H1 (cell line): ENCODE data around the gene CUX1. TPM values are rescaled to one million over a fixed set of nuclear protein-coding genes. Genes with fewer than 3 reads are reported as not detected.

Experiments
- CTCF ChIA-PET: fragments of 300-600 bp; sonication (Branson Sonifier 250); formaldehyde crosslinking; loops from one replicate; lab custom pipeline; 2021; ENCODE audit not compliant: partially characterized antibody; lab: Charles Lee
- POLR2A ChIA-PET: fragments of 300-600 bp; sonication (Branson Sonifier 250); formaldehyde crosslinking; loops from one replicate; lab custom pipeline; 2021; ENCODE audit warnings: inconsistent platforms; ENCODE audit not compliant: partially characterized antibody; lab: Charles Lee
- DNase-seq, 2 experiments: peaks; one replicate each; pipeline versions ENCODE4 v3.0.0 to v3.0.0-alpha.2; 2010 to 2022; ENCODE audit warnings: low spot score in 2 of 2, low read depth in 1 of 2, mixed read lengths in 1 of 2
- FAIRE-seq: peaks from 2 replicates; lab custom pipeline; 2011; peaks lifted over from hg19 to GRCh38; lab: Jason Lieb, UNC
- H2AFZ ChIP-seq: 2 replicates; pipeline ENCODE4 v1.8.1; 2012; ENCODE audit warnings: low read length, inconsistent platforms
- H2AK5ac ChIP-seq: 2 replicates; pipeline ENCODE4 v1.6.1; 2013; ENCODE audit warnings: low read depth, low read length
- H2BK120ac ChIP-seq: replicated peaks from 2 replicates; pipeline ENCODE3; 2013; ENCODE audit warnings: low read depth, low read length, inconsistent platforms
- H2BK12ac ChIP-seq: 2 replicates; pipeline ENCODE4 v1.6.1; 2013; ENCODE audit warnings: low read depth, low read length
- H2BK15ac ChIP-seq: 2 replicates; pipeline ENCODE4 v1.6.1; 2013; ENCODE audit warnings: low read length
- H2BK20ac ChIP-seq: 2 replicates; pipeline ENCODE4 v1.6.1; 2013; ENCODE audit warnings: low read length
- H2BK5ac ChIP-seq: 2 replicates; pipeline ENCODE4 v1.6.1; 2013; ENCODE audit warnings: low read depth, low read length
- H3K14ac ChIP-seq: 2 replicates; pipeline ENCODE4 v1.6.1; 2013; ENCODE audit warnings: inconsistent platforms; ENCODE audit not compliant: insufficient read length
- H3K18ac ChIP-seq: 2 replicates; pipeline ENCODE4 v1.6.1; 2013; ENCODE audit warnings: low read length; ENCODE audit errors: extremely low read depth
- H3K23ac ChIP-seq: 2 replicates; pipeline ENCODE4 v1.6.1; 2013; ENCODE audit warnings: inconsistent platforms; ENCODE audit not compliant: insufficient read length
- H3K23me2 ChIP-seq: 2 replicates; pipeline ENCODE4 v1.6.1; 2013; ENCODE audit warnings: low read depth, low read length
- H3K27ac ChIP-seq: 2 replicates; pipeline ENCODE4 v1.6.1; 2011; ENCODE audit warnings: low read depth, low read length, inconsistent platforms
- H3K27me3 ChIP-seq, 4 experiments: replicated peaks in 1 of 4; 1 replicate in 1 of 4; 2 replicates in 3 of 4; pipeline versions ENCODE4 v1.6.1 to v1.8.1; 2011 to 2013; ENCODE audit warnings: low read length in 3 of 4, mild to moderate bottlenecking in 3 of 4, inconsistent platforms in 2 of 4, mixed read lengths in 2 of 4, moderate library complexity in 1 of 4; ENCODE audit not compliant: control insufficient read depth in 3 of 4, insufficient read depth in 3 of 4; ENCODE audit errors: extremely low read depth in 1 of 4
- H3K36me3 ChIP-seq, 4 experiments: 2 replicates each; pipeline versions ENCODE4 v1.6.1 to v1.8.1; 2011 to 2013; ENCODE audit warnings: mild to moderate bottlenecking in 4 of 4, low read length in 3 of 4, moderate library complexity in 2 of 4, control low read depth in 1 of 4, inconsistent platforms in 1 of 4; ENCODE audit not compliant: insufficient read depth in 4 of 4, control insufficient read depth in 2 of 4
- H3K4ac ChIP-seq: replicated peaks from 2 replicates; pipeline ENCODE3; 2013; ENCODE audit warnings: low read length, low read depth, mixed read lengths, inconsistent platforms; ENCODE audit not compliant: insufficient read length
- H3K4me1 ChIP-seq, 4 experiments: replicated peaks in 1 of 4; 1 replicate in 1 of 4; 2 replicates in 3 of 4; pipeline versions ENCODE4 v1.6.1 to v1.8.1; 2011 to 2013; ENCODE audit warnings: low read length in 3 of 4, inconsistent platforms in 2 of 4, mixed read lengths in 1 of 4; ENCODE audit not compliant: insufficient read depth in 4 of 4, control insufficient read depth in 3 of 4
- H3K4me2 ChIP-seq, 2 experiments: 2 replicates each; pipeline versions ENCODE4 v1.6.1 to v1.8.1; 2011 to 2013; ENCODE audit warnings: low read depth in 2 of 2, low read length in 2 of 2, control low read depth in 1 of 2, inconsistent platforms in 1 of 2, mild to moderate bottlenecking in 1 of 2; ENCODE audit not compliant: insufficient read depth in 1 of 2
- H3K4me3 ChIP-seq, 4 experiments: fragments of 200-600, 300-600 bp in 1 of 4; sonication (generic), shearing (Covaris generic), sonication (Bioruptor Twin) in 1 of 4; 2 replicates each; pipeline versions ENCODE4 v1.5.1 to v1.8.1; 2011 to 2016; ENCODE audit warnings: low read length in 4 of 4, low read depth in 3 of 4, control low read depth in 2 of 4, inconsistent platforms in 2 of 4, mild to moderate bottlenecking in 2 of 4, mixed read lengths in 1 of 4, moderate library complexity in 1 of 4; ENCODE audit not compliant: insufficient read depth in 2 of 4; ENCODE audit errors: extremely low read depth in 1 of 4
- H3K56ac ChIP-seq: replicated peaks from 2 replicates; pipeline ENCODE3; 2013; ENCODE audit warnings: low read depth, mild to moderate bottlenecking, mixed read lengths, low read length, inconsistent platforms; ENCODE audit not compliant: insufficient read length
- H3K79me1 ChIP-seq: 2 replicates; pipeline ENCODE4 v1.6.1; 2013; ENCODE audit warnings: low read depth, low read length, control low read depth
- H3K79me2 ChIP-seq, 2 experiments: 2 replicates each; pipeline versions ENCODE4 v1.6.1 to v1.8.1; 2012 to 2013; ENCODE audit warnings: low read length in 2 of 2, mild to moderate bottlenecking in 2 of 2, inconsistent platforms in 1 of 2; ENCODE audit not compliant: insufficient read depth in 2 of 2, control insufficient read depth in 1 of 2
- H3K9ac ChIP-seq, 4 experiments: replicated peaks in 1 of 4; 1 replicate in 1 of 4; 2 replicates in 3 of 4; pipeline versions ENCODE4 v1.6.1 to v1.8.1; 2011 to 2013; ENCODE audit warnings: low read depth in 3 of 4, low read length in 3 of 4, control low read depth in 2 of 4, mild to moderate bottlenecking in 2 of 4, moderate library complexity in 2 of 4, inconsistent platforms in 1 of 4; ENCODE audit errors: extremely low read depth in 1 of 4
- H3K9me3 ChIP-seq, 2 experiments: 2 replicates each; pipeline versions ENCODE4 v1.6.1 to v1.8.1; 2012 to 2013; ENCODE audit warnings: mild to moderate bottlenecking in 2 of 2, moderate library complexity in 2 of 2, control low read depth in 1 of 2, inconsistent platforms in 1 of 2, low read depth in 1 of 2, low read length in 1 of 2, mixed read lengths in 1 of 2; ENCODE audit not compliant: insufficient read depth in 2 of 2
- H4K20me1 ChIP-seq, 2 experiments: replicated peaks in 1 of 2; 2 replicates each; pipeline versions ENCODE3 to v1.8.1; 2011 to 2013; ENCODE audit warnings: inconsistent platforms in 2 of 2, low read length in 2 of 2, mild to moderate bottlenecking in 1 of 2; ENCODE audit not compliant: insufficient read depth in 2 of 2, control insufficient read depth in 1 of 2
- H4K5ac ChIP-seq: 2 replicates; pipeline ENCODE4 v1.6.1; 2013; ENCODE audit warnings: low read length, low read depth, mixed read lengths, inconsistent platforms; ENCODE audit not compliant: insufficient read length
- H4K8ac ChIP-seq: 2 replicates; pipeline ENCODE4 v1.8.0; 2013; ENCODE audit warnings: mild to moderate bottlenecking, moderate library complexity, low read length, inconsistent platforms; ENCODE audit not compliant: insufficient read depth; ENCODE audit errors: extremely low read depth
- H4K91ac ChIP-seq: replicated peaks from 2 replicates; pipeline ENCODE3; 2013; ENCODE audit warnings: low read length, mixed read lengths, inconsistent platforms; ENCODE audit not compliant: insufficient read length
- CREB1 ChIP-seq: IDR thresholded peaks from 2 replicates; pipeline ENCODE4 v1.6.1; 2012; ENCODE audit warnings: inconsistent platforms
- MAFK ChIP-seq: IDR thresholded peaks from 2 replicates; pipeline ENCODE4 v1.6.1; 2012; ENCODE audit warnings: low read depth, mild to moderate bottlenecking, improper control_type of control experiment, low read length
- POLR2A ChIP-seq, 2 experiments: IDR thresholded peaks; 1 replicate in 1 of 2; 2 replicates in 1 of 2; pipeline ENCODE4 v1.6.1; 2011; ENCODE audit warnings: low read depth in 2 of 2, low read length in 2 of 2, mild to moderate bottlenecking in 2 of 2; ENCODE audit errors: control extremely low read depth in 1 of 2
- SP2 ChIP-seq: IDR thresholded peaks from 2 replicates; pipeline ENCODE4 v1.6.1; 2012; ENCODE audit warnings: mild to moderate bottlenecking, low read length, inconsistent platforms
- WGBS, 2 experiments: shearing (Covaris generic) in 1 of 2; methylation state at CpG; one replicate each; pipeline versions ENCODE4 v1.1.6 to v1.1.7; 2013 to 2015; ENCODE audit warnings: low lambda C conversion rate in 2 of 2, mixed read lengths in 2 of 2, inconsistent platforms in 1 of 2, low coverage in 1 of 2, missing lambda C conversion rate in 1 of 2; ENCODE audit not compliant: insufficient replicate concordance in 2 of 2, insufficient coverage in 1 of 2, insufficient read length in 1 of 2; ENCODE audit errors: extremely low coverage in 1 of 2, missing lambda C conversion rate in 1 of 2; 5-methylcytosine and 5-hydroxymethylcytosine counted together
- polyA plus RNA-seq, 7 experiments: library from polyadenylated mRNA; depleted of rRNA in 3 of 7; stranded (reverse) in 5 of 7; unstranded in 2 of 7; fragments of >200 nt in 5 of 7; fragments of 200-250 nt in 2 of 7; gene quantifications; 1 replicate in 5 of 7; 2 replicates in 1 of 7; 4 replicates in 1 of 7; pipeline versions ENCODE4 v1.2.1 to v1.2.3, GENCODE V29; 2011 to 2013; ENCODE audit warnings: missing spikeins in 2 of 7, mixed read lengths in 2 of 7
- total RNA-seq: library from RNA; stranded (reverse); fragmentation: NEBNext Ultra II Directional; extraction: Animal tissue kit (Norgen Biotek cat#: 25700); gene quantifications from 2 replicates; pipeline ENCODE4 v1.2.1, GENCODE V29; 2021

Gene CUX1
- total and polyA plus RNA-seq, 2 of the 8 experiments (the other 6 are each of a cell fraction or from before 2014, with no cell fraction given), result 21.6 to 65.9 TPM

DNA sequence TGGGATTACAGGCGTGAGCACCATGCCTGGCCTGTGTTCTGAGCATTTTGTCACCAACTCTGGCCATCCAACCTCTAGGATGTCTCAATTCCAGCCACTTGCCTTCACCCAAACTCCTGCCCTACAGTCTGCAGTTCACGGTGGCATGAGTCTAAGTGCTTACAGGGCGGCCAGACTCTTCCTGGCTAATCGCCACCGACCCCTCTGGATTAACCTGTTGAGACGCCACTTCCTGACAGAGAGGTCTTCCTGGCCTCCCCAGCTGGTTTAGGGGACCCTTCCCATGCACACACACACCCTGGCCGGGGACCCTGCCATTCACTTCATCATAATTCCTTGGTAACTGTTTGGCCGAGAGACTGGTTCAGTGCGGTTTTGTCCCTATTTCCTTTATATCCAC, 257.7 kb downstream of the CUX1 start:
- no peak overlapping the region for H3K56ac ChIP-seq
- POLR2A ChIA-PET, result no interaction called here
- no peak for FAIRE-seq
- no peaks in the 10 kb centered on the region for H4K20me1 ChIP-seq
- H3K4me1 ChIP-seq, result peaks cover 4 to 14% (median 6%) of the 10 kb centered on the region in 4 experiments; a peak in 5 of 7 replicates
- no peak overlapping the region for H2BK120ac ChIP-seq
- H3K9me3 ChIP-seq, result peaks cover 5 to 7% of the 10 kb centered on the region in 2 experiments; a peak in 2 of 4 replicates
- H3K14ac ChIP-seq, result no peak overlapping the region
- H3K4ac ChIP-seq, result no peak overlapping the region
- no peak overlapping the region; the same call in 1 of the 2 replicates for H3K27ac ChIP-seq
- H2AK5ac ChIP-seq, result no peak overlapping the region
- CTCF ChIA-PET, result interaction anchor here (0.7 to 1.1 kb wide), 2 partner anchors 11 to 327 kb away, joined by 3 to 4 read pairs; no protein-coding TSS in a partner anchor
- 90% methylated on average over 9 of the region's 9 CpGs; no CpG with 5 or more reads in 1 of the 2 experiments for WGBS, 2 experiments
- TF ChIP-seq MAFK (no peak), SP2 (no peak), POLR2A (IDR thresholded peaks at IDR 0.05; ENCODE audit: control extremely low read depth in 1 of 2, low read depth in 2 of 2, low read length in 2 of 2) (no peak), CREB1 (no peak)
- no peak overlapping the region for H2BK15ac ChIP-seq
- no peak overlapping the region for H3K4me3 ChIP-seq
- peaks cover 2 to 10% (median 5%) of the 10 kb centered on the region in 4 experiments; a peak in 4 of 8 replicates for H3K36me3 ChIP-seq
- no peak overlapping the region for H3K9ac ChIP-seq
- no peak overlapping the region for H3K18ac ChIP-seq
- H3K79me2 ChIP-seq, result no peaks in the 10 kb centered on the region
- H4K91ac ChIP-seq, result no peak overlapping the region
- no peaks in the 10 kb centered on the region for H3K27me3 ChIP-seq
- H3K23ac ChIP-seq, result no peak overlapping the region
- H2BK5ac ChIP-seq, result no peak overlapping the region
- no peak overlapping the region for H3K4me2 ChIP-seq
- H3K79me1 ChIP-seq, result no peaks in the 10 kb centered on the region
- no peak overlapping the region for H2AFZ ChIP-seq
- H2BK20ac ChIP-seq, result no peak overlapping the region
- no peak overlapping the region for H4K5ac ChIP-seq
- no peak for DNase-seq
- H3K23me2 ChIP-seq, result no peaks in the 10 kb centered on the region
- H2BK12ac ChIP-seq, result no peak overlapping the region
- no peak overlapping the region for H4K8ac ChIP-seq
